Astrocyte of the hippocampus (primary cell): Measurements from ENCODE around the gene MBOAT1.
"Not testable (repeated sequence)": the region's sequence is repeated elsewhere in the genome, so short reads cannot be mapped to it uniquely, and the experiment has no call there.

Experiments used
- DNase-seq: peaks from one replicate; pipeline ENCODE4 v3.0.0; 2011; ENCODE audit warnings: low read depth, low spot score

MBOAT1 gene

DNA sequence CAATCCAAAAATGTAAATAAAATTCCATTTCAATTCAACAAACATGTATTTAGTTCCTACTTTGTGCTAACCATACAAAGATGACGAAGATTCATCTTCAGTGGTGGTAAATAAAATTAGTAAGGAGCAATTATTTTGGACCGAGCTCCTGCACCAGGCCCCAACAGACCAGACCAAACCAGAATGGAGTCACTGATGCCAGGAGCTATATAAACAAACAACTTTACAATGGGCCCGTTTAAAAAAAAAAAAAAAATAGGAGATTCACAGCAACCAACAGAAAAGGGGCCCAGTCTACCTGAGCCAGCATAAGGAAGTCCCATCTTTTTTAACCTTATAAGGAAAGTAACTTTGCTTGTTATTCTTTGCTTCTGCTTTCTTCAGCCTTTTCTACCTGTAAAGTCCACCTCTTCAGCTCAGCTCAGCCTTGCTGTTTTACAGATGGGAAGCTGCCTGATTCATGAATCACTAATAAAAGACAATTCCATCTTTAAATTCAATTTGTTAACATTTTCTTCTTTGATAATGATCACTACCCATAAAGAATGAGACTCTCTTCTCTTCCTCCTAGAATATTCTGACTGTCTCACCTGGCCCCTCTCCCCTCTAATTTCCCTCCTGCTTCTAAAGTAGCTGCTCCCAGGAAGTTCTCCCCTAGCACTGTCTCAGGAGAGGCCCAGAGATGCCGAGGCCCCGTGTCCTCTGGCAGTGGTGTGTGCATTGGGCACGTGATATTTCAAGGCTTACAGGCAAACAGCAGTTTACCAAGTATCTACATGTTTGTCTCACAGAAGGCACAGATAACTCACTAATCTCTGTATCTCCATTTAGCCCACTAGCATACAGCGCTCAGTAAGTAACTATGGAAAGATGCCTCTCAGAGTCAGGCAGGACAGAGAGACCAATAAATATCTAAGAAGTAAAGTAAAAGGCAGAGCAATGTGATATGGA lies 8.4 kb downstream of the MBOAT1 start:
- DNase-seq: no peak

DNA sequence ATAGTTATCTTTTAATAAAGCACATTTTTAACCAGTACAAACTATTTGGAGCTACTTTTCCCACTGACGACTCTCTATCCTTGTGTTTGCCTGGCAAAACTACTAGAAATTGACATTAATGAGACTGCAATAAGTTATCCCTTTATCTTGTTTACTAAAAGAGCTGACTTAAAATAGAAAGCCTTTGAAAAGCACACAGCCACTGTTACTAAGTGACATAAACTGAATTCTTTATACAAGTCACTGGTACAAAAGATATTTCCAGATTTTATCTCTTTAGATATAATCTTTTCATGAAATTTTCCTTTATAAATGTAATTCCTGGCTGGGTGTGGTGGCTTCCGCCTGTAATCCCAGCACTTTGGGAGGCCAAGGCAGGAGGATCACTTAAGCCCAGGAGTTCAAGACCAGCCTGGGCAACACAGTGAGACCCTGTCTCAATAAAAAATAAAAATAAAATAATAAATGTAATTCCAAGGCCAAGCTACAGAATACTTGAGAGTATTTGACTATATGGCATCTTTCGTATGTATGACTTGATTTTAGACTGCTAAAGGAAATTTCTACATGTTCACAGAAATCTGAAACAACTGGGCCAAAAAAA lies 9.5 kb downstream of the MBOAT1 start:
- DNase-seq: no peak

DNA sequence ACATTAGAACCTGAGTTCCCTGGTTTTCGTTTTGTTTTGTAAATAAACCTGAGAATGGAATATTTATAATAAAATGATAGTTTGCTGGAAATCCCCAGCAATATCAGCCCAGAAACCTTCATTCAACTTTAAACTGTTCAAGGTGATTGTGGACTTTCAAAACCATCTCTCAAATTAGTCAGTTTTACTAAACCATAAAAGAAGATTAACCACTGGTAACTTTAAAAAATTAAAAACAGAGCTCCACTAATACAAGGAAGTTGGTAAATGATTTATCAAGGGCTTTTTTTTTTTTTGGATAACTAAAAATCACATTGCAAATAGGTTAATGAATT lies 10.0 kb downstream of the MBOAT1 start:
- DNase-seq: no peak

- DNase-seq: no peak
Measured at GRCh38 chr6:20200761-20201630, 11.3 kb downstream of the MBOAT1 start.

DNA sequence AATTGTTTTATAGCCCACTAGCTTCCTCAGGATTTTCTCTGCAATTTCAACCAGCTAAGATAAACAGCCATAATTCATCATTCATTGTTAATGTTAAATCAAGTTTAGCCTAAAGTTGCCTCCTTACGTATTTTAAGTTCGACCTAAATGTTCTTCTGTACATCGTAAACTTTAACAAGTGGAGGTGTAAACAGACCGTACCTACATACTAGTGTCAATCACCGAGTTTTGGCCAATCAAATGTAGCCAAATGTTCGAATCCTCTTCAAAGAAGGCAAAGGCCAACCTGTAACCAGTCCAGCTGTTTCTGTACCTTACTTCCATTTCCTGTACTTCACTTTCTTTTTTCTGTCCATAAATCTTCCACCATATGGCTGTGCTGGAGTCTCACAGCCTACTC lies 13.5 kb downstream of the MBOAT1 start:
- no peak for DNase-seq

- no peak for DNase-seq
Measured at GRCh38 chr6:20198156-20198774, 14.0 kb downstream of the MBOAT1 start.

DNA sequence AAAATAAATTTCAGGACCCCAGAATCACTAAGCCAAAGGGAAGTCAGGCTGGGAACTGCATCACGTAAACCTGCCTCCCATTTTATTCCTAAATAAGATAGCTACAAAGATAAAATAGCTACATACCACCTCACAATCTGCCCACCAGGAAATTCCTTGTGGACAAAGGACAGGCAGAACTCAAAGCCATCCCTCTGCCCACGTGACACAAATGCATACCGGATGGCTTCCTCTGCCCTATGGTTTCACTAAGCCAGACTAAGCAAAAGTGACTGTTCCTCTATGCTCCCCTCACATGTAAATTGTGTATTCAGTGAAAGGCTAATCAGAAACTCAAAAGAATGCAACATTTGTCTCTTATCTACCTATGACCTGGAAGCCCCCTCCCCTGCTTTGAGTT lies 15.0 kb downstream of the MBOAT1 start:
- no peak for DNase-seq

DNA sequence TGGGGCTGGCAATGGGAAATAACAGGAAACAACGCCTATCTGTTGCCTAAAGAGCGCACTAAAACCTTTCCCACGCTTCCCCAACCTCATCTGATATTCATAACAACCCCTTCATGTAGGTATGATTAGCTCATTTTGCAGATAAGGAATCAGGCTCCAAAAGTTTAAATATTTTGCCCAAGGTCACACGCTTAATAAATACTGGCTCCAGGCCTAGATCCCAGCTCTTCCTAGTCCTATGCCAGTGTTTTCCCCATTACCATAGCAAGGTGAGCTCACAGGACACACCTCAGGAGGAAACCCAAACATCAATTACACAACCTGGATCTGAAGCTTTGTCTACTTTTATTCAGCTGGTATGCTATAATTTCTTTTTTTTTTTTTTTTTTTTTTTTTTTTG lies 19.6 kb downstream of the MBOAT1 start:
- no peak for DNase-seq

DNA sequence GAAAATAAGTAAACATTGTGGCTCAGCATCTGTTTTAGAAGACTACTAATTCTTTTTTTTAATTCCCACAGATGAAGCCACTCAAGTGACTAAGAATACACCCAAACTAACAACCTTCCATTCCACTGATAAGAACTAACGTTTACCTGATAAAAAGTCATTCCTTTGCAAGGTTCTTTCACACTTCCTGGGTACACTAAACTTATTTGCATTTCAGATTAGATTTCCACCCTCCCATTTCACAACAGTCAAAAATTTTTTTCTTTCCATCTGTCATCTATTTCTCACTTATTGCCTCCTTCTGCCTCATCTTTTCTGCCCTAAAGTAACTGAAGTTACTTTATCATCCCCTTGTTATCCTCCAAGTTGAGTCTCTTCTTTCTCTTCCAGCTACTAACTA lies 20.3 kb downstream of the MBOAT1 start:
- no peak for DNase-seq

- peak; percentile 32 for DNase-seq
Measured at GRCh38 chr6:20188630-20189075, 23.6 kb downstream of the MBOAT1 start.

DNA sequence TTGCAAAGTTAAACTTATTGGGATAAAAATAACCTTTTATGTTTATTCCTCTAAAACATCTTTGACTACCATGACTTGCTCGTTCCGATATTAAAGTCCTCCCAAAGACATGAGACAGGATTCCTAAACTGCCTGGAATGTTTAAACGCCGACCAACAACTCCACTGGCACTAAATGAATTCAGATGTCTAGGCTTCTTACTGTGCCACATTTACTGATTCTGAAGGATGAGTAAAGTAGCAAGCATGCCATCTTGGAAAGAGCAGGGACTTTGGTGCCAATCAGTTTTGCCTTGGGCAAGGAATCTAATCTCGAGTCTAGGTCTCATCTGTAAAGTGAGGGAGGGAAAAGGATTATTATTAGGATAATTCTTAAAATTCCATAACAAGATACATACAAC lies 25.3 kb downstream of the MBOAT1 start:
- peak; percentile 52 for DNase-seq

DNA sequence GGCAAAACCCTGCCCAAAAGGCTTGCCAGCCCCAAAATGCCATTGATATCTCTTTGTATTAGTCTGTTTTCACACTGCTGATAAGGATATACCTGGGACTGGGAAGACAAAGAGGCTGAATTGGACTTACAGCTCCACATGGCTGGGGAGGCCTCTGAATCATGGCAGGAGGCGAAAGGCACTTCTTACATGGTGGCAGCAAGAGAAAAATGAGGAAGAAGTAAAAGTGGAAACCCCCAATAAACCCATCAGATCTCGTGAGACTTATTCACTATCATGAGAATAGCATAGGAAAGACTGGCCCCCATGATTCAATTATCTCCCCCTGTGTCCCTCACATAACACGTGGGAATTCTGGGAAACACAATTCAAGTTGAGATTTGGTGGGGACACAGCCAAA lies 28.6 kb downstream of the MBOAT1 start:
- no peak for DNase-seq

GRCh38 chr6:20182926-20183521 lies 29.2 kb downstream of the MBOAT1 start:
- DNase-seq: peak; percentile 55

- DNase-seq: no peak
Measured at GRCh38 chr6:20182069-20182468, 30.2 kb downstream of the MBOAT1 start.

DNA sequence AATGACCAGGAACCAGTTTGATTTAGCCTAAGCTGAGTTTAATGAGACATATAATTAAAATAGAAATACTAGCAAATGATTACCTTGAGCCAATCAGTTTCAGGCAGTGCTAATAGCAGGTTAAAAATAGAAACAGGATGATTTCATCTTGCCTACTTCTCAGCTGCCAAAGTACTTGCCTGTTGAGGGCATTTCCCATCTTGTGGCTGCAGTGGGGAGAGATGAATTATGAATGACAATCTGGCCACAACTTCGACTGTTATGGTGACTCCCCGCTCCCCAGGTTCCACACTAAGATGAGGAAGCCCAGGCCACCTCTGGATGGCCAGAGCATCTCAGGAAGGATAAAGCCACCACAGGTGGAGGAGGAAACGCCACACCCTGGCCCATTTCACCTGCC lies 31.3 kb downstream of the MBOAT1 start:
- DNase-seq: no peak

- not testable (repeated sequence) for DNase-seq
Measured at GRCh38 chr6:20179287-20180045, 32.8 kb downstream of the MBOAT1 start.

DNA sequence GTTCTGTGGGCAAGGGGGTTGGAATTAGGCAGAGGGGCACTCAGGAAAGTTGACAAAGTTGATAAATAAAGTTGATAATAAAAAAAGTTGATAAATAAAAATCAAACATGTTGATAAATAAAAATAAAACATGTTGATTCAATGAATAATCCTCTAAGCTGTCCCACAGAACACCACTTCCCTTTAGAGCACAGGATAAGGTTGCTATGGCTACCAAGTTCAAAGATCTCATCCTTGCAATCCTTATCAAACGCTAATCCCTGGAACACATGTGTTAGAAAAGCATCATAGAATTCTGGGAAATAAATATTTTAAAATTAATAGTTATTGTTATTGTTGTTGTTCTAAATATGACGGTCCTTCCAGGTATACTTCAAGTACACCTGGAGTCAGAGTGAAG lies 33.9 kb downstream of the MBOAT1 start:
- no peak for DNase-seq

DNA sequence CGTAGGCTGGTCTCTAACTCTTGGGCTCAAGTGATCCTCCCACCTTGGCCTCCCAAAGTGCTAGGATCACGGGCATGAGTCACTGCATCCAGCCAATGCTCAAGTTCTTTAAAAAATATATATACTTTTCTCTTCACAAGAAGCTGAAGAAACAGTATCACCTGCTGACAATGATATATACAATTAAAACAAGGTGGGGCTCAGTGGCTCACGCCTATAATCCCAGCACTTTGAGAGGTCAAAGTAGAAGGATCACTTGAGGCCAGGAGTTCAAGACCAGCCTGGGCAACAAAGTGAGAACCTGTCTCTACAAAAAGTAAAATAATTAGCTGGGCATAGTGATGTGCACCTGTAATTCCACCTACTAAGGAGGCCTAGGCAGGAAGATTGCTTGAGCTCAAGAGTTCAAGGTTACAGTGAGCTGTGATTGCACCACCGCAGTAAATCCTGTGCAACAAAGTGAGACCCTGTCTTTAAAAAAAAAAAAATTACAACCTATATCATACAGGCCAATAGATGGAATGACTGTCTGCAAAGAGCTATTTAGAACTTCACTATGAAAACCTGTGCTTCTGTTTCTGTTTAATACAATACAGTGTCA lies 36.4 kb downstream of the MBOAT1 start:
- DNase-seq: no peak

DNA sequence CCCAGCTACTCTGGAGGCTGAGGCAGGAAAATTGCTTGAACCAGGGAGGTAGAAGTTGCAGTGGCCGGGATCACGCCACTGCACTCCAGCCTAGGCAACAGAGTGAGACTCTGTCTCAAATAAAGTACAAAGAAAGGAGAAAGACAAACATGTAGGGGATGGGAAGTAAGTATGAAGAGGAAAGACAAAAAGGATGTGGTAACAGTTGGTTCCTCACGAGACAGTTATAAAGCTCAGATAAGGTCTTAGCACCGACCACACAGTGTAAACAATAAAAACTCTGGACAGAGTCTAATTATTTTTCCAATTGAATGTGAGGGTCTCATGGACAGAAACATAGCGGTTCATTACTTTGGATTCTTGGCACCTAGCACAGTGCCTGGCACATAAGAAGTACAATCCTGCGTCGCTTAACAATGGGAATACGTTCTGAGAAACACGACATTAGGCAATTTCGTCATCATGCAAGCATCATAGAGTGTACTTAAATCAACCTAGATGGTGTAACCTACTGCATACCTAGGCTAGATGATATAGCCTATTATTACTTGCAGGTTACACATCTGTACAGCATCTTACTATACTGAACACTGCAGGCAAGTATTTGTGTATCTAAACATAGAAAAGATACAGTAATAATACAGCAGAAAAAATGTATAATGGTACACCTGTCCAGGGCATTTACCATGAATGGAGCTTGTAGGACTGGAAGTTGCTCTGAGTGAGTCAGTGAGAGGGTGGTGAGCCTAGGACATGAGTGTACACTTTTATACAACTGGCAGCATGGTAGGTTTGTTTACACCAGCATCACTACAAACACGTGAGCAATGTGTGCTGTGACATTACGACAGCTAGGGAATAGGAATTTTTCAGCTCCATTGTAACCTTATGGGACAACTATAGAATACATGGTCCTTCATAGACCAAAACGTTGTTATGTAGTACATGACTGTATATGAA lies 38.2 kb downstream of the MBOAT1 start:
- DNase-seq: no peak
